ENCODE data around the gene TBC1D24. TPM values are rescaled to one million over a fixed set of nuclear protein-coding genes. Genes with fewer than 3 reads are reported as not detected.

The TBC1D24 gene
- total RNA-seq, 2 experiments from 2014 or later: 21.1 to 22.4 TPM

- ChIA-PET POLR2A (no interaction called here), CTCF (no interaction called here)
- no peak for ATAC-seq
- Mint-ChIP-seq H3K4me1 (ENCODE audit: low read depth) (peaks cover 12% of the 10 kb centered on the region), H3K27ac (no peak overlapping the region), H3K27me3 (ENCODE audit: low read depth) (no peaks in the 10 kb centered on the region), H3K36me3 (ENCODE audit: low read depth) (peaks cover 28% of the 10 kb centered on the region), H3K4me3 (no peak overlapping the region), H3K9me3 (ENCODE audit: insufficient read depth) (no peaks in the 10 kb centered on the region)
- DNase-seq: no peak
Measured at GRCh38 chr16:2526135-2526534, 51.2 kb downstream of the TBC1D24 start.

DNA sequence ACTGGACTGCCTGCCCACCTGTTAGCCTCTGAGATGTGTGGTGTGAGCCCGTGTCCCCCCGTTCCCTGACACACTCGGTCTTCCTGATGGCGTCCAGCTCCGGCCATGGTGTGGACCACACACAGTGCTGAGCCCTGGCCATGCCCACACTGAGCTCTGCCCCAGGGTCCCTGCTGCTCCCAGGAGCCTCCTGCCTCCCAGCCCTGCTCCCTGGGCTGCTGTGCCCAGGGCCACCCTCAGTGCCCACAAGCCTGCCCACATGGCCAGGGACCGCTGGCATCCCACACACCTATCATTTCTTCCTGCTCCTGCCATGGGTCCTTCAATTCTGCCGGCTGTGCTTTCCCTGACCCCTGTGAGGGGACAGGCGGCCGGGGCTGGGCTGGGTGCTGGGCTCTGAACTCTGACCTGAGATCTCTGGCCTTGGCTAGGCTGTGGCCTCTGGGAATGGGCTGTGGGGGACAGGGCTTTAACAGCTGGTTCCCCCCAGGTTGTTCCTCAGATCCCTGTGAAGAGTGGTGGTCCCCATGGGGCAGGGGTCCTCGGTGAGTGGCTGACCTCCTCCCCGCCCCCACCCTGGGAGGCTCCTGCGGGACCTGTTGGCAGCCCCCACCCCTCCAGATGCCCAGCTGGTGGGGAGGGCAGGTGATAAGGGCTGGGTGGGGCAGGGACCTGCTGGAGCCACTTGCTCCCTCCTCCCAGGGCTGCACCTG, 52.3 kb downstream of the TBC1D24 start:
- Mint-ChIP-seq H3K27ac (no peak overlapping the region), H3K27me3 (ENCODE audit: low read depth) (no peaks in the 10 kb centered on the region), H3K4me1 (ENCODE audit: low read depth) (peaks cover 15% of the 10 kb centered on the region), H3K9me3 (ENCODE audit: insufficient read depth) (no peaks in the 10 kb centered on the region), H3K36me3 (ENCODE audit: low read depth) (peaks cover 23% of the 10 kb centered on the region), H3K4me3 (no peak overlapping the region)
- DNase-seq (no peak), ATAC-seq (no peak)
- ChIA-PET CTCF (no interaction called here), POLR2A (interaction anchor here (0.6 kb wide), 1 partner anchor 91 kb away, joined by 4 read pairs; no protein-coding TSS in a partner anchor)

DNA sequence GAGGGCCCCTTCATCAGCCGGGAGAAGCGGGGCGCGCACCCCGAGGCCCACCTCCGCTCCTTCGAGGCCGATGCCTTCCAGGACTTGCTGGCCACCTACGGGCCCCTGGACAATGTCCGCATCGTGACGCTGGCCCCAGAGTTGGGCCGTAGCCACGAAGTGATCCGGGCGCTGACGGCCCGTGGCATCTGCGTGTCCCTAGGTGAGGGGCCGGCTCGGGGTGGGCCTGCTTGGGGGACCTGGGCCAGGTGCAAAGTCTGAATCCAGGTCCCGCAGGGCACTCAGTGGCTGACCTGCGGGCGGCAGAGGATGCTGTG, 52.8 kb downstream of the TBC1D24 start:
- DNase-seq (no peak), ATAC-seq (no peak)
- Mint-ChIP-seq H3K27me3 (ENCODE audit: low read depth) (no peaks in the 10 kb centered on the region), H3K4me3 (no peak overlapping the region), H3K9me3 (ENCODE audit: insufficient read depth) (no peaks in the 10 kb centered on the region), H3K4me1 (ENCODE audit: low read depth) (peaks cover 20% of the 10 kb centered on the region), H3K36me3 (ENCODE audit: low read depth) (peaks cover 23% of the 10 kb centered on the region), H3K27ac (no peak overlapping the region)
- POLR2A ChIA-PET: no interaction called here
- CTCF ChIA-PET: no interaction called here

GRCh38 chr16:2528161-2529060, 53.5 kb downstream of the TBC1D24 start:
- H3K27ac Mint-ChIP-seq: no peak overlapping the region
- no peaks in the 10 kb centered on the region for H3K27me3 Mint-ChIP-seq (ENCODE audit: low read depth)
- POLR2A ChIA-PET: interaction anchor here (1.4 kb wide), 1 partner anchor 8 kb away, joined by 5 read pairs; the partner anchor contains the start of gene AMDHD2
- CTCF ChIA-PET: no interaction called here
- DNase-seq (no peak), ATAC-seq (no peak)
- H3K9me3 Mint-ChIP-seq (ENCODE audit: insufficient read depth): no peaks in the 10 kb centered on the region
- H3K4me3 Mint-ChIP-seq: no peak overlapping the region
- H3K36me3 Mint-ChIP-seq (ENCODE audit: low read depth): peaks cover 21% of the 10 kb centered on the region
- peaks cover 22% of the 10 kb centered on the region for H3K4me1 Mint-ChIP-seq (ENCODE audit: low read depth)

GRCh38 chr16:2529061-2529931, 54.4 kb downstream of the TBC1D24 start:
- DNase-seq (no peak), ATAC-seq (no peak)
- POLR2A ChIA-PET: interaction anchor here (1.4 kb wide), 1 partner anchor 9 kb away, joined by 5 read pairs; the partner anchor contains the start of gene AMDHD2
- CTCF ChIA-PET: no interaction called here
- H3K9me3 Mint-ChIP-seq (ENCODE audit: insufficient read depth): no peaks in the 10 kb centered on the region
- H3K36me3 Mint-ChIP-seq (ENCODE audit: low read depth): peaks cover 16% of the 10 kb centered on the region
- H3K27ac Mint-ChIP-seq: no peak overlapping the region
- H3K4me1 Mint-ChIP-seq (ENCODE audit: low read depth): peaks cover 26% of the 10 kb centered on the region
- H3K27me3 Mint-ChIP-seq (ENCODE audit: low read depth): no peaks in the 10 kb centered on the region
- H3K4me3 Mint-ChIP-seq: no peak overlapping the region

DNA sequence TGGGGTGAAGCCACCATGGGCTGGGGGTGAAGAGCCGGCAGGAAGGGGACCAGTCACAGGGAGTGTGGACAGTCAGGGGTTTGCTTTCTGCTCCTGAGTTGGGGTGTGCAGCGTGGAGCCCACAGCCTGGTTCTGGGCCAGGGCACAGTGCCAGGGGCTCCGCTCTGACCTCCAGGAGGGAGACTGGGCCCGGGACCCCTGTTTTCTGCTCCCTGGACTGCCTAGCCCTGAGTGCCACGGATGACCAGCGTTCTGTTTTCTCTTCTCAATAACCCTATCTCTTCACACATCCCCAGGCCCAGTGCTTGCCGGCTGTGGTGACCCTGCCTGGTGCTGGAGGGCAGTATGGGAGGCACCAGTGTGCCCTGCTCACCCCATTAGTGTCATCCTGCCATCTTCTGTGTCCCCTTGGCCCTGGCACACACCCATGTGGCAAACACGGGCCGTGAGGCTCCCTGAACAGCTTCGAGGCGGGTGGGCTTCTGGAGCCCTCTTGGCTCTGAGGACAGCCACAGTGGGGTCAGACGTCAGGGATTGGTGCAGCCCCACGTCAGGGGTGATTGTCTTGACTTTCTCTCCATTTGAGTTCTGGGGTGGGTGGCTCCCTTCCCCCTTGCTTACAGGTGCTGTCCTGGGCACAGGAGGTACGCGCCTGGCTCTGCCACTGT, 55.2 kb downstream of the TBC1D24 start:
- H3K36me3 Mint-ChIP-seq (ENCODE audit: low read depth): peaks cover 10% of the 10 kb centered on the region
- no peaks in the 10 kb centered on the region for H3K27me3 Mint-ChIP-seq (ENCODE audit: low read depth)
- ATAC-seq (no peak), DNase-seq (no peak)
- ChIA-PET POLR2A (interaction anchor here (1.1 to 3.7 kb wide), 3 partner anchors 10 to 16 kb away, joined by 4 to 48 read pairs (median 5); partner anchors contain the start of gene AMDHD2), CTCF (no interaction called here)
- no peak overlapping the region for H3K4me3 Mint-ChIP-seq
- peaks cover 26% of the 10 kb centered on the region for H3K4me1 Mint-ChIP-seq (ENCODE audit: low read depth)
- H3K27ac Mint-ChIP-seq: peak overlapping the region; percentile 100
- no peaks in the 10 kb centered on the region for H3K9me3 Mint-ChIP-seq (ENCODE audit: insufficient read depth)

- no peak for ATAC-seq
- ChIA-PET POLR2A (interaction anchor here (1.1 to 3.7 kb wide), 2 partner anchors 11 to 16 kb away, joined by 4 to 48 read pairs; partner anchors contain the start of gene AMDHD2), CTCF (no interaction called here)
- H3K27me3 Mint-ChIP-seq (ENCODE audit: low read depth): no peaks in the 10 kb centered on the region
- peak overlapping the region; percentile 100 for H3K27ac Mint-ChIP-seq
- no peaks in the 10 kb centered on the region for H3K9me3 Mint-ChIP-seq (ENCODE audit: insufficient read depth)
- peaks cover 26% of the 10 kb centered on the region for H3K4me1 Mint-ChIP-seq (ENCODE audit: low read depth)
- no peak for DNase-seq
- peak overlapping the region; percentile 95 for H3K4me3 Mint-ChIP-seq
- peaks cover 10% of the 10 kb centered on the region for H3K36me3 Mint-ChIP-seq (ENCODE audit: low read depth)
Measured at GRCh38 chr16:2530629-2531318, 55.8 kb downstream of the TBC1D24 start.

DNA sequence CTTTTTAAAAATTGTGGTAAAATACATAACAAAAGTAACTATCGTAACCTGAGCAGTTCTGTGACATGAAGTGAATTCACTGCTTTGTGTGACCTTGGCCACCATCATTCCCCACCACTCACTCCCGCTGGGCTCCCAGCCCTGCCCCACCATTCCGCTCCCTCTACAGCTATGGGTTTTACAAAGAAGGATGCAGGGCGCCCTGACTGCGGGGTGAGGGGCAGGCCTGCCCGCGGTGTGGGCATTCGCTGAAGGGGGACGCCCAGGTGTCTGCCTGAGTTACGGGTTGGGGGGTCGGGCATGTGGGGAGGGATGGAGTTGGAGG, 56.4 kb downstream of the TBC1D24 start, which contains the start of gene CEMP1:
TSS of gene CEMP1 (minus strand) at position 38 of the 325 bp plus-strand sequence. CDS start 335 bp downstream, outside the sequence.
- POLR2A ChIA-PET: interaction anchor here (1.1 to 3.7 kb wide), 2 partner anchors 11 to 17 kb away, joined by 4 to 48 read pairs; partner anchors contain the start of gene AMDHD2
- H3K4me3 Mint-ChIP-seq: peak within 1 kb of the TSS; percentile 95
- no peak for ATAC-seq

DNA sequence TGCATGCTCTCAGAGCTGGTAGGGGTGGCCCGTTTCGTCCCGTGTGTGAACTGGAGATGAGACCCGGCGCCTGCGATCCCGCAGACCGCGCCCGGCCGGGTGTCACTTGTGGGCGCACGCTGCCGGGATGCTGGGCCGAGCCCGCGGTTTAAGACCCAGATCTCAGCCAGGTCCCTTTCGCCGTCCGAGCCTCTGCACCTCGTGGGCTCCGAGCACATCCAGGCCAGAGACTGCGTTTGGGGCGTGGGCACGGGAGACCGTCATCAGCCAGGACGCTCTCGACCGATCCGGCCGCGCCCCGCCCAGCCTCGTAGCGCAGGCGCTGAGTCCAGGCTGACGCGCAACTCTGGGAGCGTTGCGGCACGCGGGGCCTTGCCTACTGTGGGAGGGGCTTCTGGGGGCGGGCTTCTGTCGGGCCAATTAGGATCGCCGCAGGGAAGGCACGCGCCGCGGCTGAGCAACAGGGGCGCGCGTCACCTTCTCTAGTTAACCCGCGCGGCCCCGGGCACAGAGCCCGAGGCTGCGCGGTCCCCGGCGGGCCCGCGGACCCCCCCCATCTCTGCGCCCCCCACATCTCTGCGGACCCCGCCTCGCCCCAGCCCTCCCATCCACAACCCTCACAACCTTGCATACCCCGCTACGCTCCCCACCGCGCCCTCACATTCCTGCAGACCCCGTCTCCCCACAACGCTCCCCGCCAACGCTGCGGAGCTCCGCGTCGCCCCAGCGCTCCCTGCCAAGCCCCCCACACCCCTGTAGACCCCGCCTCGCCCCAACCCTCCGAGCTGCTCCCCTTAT, 57.0 kb downstream of the TBC1D24 start:
- peak; percentile 99 for DNase-seq
- Mint-ChIP-seq H3K27ac (peak overlapping the region; percentile 100), H3K4me3 (peak overlapping the region; percentile 95), H3K27me3 (ENCODE audit: low read depth) (no peaks in the 10 kb centered on the region), H3K9me3 (ENCODE audit: insufficient read depth) (no peaks in the 10 kb centered on the region), H3K36me3 (ENCODE audit: low read depth) (peaks cover 6% of the 10 kb centered on the region), H3K4me1 (ENCODE audit: low read depth) (peaks cover 32% of the 10 kb centered on the region)
- ATAC-seq: peak; percentile 93
- ChIA-PET POLR2A (interaction anchor here (1.1 to 3.7 kb wide), 3 partner anchors 12 to 17 kb away, joined by 4 to 48 read pairs (median 9); partner anchors contain the start of genes AMDHD2 and ATP6V0C), CTCF (interaction anchor here (1.0 kb wide), 1 partner anchor 12 kb away, joined by 4 read pairs; the partner anchor contains the start of gene AMDHD2)

More for the DNA sequence above, 56.4 kb downstream of the TBC1D24 start, which contains the start of gene CEMP1:
- H3K9me3 Mint-ChIP-seq (ENCODE audit: insufficient read depth): no peaks in the 10 kb centered on the region
- peaks cover 28% of the 10 kb centered on the region for H3K4me1 Mint-ChIP-seq (ENCODE audit: low read depth)
- H3K36me3 Mint-ChIP-seq (ENCODE audit: low read depth): peaks cover 6% of the 10 kb centered on the region
- no peaks in the 10 kb centered on the region for H3K27me3 Mint-ChIP-seq (ENCODE audit: low read depth)
- DNase-seq: no peak
- H3K27ac Mint-ChIP-seq: peak within 1 kb of the TSS; percentile 100
- CTCF ChIA-PET: no interaction called here
